Stimulated activated CD4-positive, alpha-beta T cell treated with anti-CD3 and anti-CD28 coated beads, Interleukin-15, amount 100 ng/mL, for 24 hours (primary cell): ENCODE data around the gene ZNF112.
A peak's percentile ranks its signal among the peaks of the same experiment; 100 is the strongest.
"Not testable (repeated sequence)": the region's sequence is repeated elsewhere in the genome, so short reads cannot be mapped to it uniquely, and the experiment has no call there.

ENCODE experiments used
- DNase-seq: peaks from one replicate; pipeline ENCODE4 v3.0.0-alpha.2; 2020

ZNF112 gene

DNA sequence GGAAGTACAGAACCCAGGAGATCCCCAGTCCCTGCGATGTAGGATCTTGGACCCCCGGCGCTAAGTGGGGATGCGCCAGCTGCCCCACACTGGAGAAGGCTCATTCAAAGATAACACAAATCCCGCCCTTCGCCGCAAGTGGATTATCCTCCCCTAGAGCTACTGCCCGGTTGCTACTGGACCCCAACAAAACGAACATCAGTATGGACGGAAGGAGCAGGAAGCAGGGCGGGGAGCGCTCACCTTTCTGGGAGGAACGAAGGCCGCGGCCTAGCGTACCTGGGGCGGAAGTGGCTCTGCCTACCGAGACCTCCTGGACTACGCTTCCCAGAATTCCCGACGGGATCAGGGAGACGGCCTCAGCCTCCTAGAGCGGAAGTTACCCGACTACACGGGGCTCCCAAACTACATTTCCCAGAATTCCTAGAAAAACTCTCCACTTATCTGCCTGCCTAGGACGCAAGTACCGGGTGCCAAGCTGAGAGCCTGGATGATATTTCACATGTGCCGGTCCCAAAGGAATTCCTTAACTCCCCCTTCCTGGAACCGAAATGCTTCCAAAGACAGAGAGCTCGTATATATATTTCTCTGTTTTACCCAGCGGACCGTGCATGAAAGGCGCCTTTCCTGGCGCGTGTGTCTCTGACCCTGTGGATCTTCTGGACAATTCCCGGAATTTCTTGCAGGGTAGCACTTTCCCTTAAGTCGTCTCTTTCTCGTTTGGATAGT, at the start of gene ZNF112:
Gene ZNF112 (minus strand): TSS at position 298 of the 729 bp plus-strand sequence. CDS start 16,141 bp downstream, outside the sequence.
- DNase-seq: peak; percentile 35

DNA sequence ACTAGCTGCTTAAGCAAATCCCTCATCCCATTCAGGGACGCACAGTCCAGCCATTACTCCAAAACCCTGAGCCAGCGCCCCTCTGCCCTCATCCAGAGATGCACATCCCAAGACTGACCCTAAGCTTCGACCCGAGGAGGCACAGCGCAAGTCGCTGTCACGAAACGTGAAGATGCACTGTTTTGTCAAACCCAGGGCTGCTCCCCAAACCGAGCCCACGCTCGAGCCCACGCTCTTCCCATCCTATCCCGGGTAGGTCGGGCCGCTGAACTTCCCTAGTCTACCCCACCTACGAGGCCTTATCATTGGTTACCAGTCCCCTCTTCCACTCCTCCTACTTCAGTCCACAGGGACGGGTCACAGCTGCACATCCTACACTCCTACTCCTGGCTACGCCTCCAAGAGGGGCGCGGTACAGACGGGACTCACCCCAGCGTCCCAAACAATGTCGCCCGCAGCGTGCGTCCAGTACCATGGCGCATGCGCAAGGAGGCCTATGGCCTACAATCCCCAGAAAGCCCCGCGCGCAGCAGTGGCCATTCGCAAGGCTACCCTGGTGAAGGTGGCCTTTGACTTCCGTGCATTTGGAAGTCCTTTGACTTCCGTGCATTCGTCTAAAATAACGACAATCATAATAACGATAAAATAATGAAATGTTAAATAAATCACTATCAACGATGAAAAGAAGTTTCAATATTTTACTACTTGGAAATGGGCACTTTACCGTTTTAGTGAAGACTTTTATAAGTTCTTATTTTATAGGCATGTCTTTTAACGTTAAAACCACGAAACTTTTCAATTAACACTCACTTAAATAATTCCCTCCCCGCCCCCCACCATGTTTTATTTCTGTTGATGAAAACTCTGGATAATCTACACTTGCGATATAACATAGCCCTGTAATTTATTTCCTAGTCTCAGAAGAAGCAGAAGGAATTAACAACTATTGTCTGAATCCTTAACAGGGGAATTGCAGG, 44.9 kb upstream of the ZNF112 start, which contains the start of gene ZNF285:
Gene ZNF285 (minus strand): TSS at position 470 of the 977 bp plus-strand sequence. CDS start 4,395 bp downstream, outside the sequence.
- peak; percentile 86 for DNase-seq

DNA sequence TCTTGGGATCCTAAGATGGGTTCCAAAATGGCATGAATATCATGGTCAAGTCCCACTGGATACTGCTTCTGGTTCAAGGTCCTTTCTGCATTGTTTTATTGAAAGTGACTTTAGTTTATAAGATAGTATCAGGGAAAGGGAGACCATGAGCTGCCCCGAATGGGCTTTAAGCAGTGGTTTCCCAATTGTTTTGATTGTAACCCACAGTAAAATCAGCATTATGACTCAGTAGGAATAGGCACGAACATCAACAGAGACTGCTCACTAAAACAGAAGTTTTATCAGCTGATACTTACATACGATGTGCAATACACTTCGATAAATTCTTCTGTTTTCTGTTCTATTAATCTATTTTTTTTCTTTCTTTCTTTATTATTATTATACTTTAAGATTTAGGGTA, 32.8 kb upstream of the ZNF112 start:
- not testable (repeated sequence) for DNase-seq

GRCh38 chr19:44374789-44375188, 18.3 kb upstream of the ZNF112 start:
- DNase-seq: no peak

DNA sequence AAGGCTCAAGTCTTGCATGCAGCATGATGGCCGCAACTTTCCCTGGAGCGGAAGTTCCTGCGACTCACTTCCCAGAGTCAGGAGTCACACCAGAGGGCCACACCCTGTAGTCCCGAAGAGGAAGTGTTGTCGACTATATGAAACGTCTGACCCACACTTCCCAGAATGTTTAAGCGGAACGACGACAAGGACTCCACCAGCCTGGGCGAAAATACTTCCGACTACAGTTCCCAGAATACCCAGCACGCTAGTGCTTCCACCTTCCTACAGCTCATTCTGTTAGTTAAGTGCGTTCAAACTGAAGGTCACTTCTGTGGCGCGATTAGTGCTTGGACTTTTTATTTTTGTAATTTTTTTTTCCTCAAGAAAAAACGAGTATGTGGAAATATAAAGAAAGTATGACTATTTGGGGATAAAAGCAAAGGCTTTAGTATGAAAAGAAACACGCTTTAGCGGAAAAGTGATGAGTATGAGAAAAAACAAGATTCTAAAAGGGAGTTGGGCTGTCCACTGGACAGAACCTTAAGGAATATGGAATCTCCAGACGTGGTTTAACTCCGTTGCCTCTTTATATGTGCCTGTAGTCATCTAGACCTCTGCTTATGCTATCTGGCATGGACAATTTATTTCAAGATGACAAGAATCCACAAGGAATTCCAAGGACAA, 15.5 kb upstream of the ZNF112 start:
- DNase-seq: no peak

- DNase-seq: no peak
Measured at GRCh38 chr19:44367024-44367423, 10.5 kb upstream of the ZNF112 start.

- no peak for DNase-seq
Measured at GRCh38 chr19:44346556-44346955, 9.9 kb downstream of the ZNF112 start.

DNA sequence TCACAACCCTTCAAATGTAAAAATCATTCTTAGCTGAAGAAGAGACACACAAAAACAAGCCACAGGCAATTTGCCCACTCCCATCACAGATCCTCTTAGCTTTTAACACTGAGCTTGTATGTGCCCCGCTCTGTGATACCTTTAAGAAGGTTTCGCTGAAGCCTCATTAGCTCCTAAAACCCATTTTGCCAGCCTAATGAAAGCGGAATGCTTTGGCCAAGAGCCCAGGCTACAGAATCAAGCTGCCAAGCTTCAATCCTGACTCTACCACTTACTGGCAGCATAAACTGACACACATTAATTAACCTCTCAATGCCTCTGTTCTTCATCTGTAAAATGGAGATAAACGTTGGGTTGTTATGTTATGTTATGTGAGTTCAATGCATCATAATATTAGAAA, 10.5 kb downstream of the ZNF112 start:
- no peak for DNase-seq

DNA sequence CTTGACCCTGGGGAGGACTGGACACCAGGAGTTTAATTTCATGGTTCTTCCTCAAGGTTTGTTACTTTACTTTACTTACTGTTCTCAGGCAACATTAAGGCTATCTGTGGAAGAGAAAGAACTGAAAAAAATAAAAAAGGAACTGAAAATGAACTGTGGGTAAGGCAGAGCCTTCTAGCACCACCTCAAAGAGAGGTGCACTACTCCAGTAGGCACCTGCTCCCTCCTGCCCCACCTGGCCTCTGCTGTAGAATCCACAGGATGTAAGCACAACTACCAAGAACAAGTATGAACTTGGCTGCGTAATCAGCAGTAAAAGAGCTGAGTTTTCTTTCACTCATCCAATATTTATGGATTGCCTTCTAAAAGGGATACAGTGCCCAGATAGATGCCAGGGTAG, 12.2 kb downstream of the ZNF112 start:
- no peak for DNase-seq

DNA sequence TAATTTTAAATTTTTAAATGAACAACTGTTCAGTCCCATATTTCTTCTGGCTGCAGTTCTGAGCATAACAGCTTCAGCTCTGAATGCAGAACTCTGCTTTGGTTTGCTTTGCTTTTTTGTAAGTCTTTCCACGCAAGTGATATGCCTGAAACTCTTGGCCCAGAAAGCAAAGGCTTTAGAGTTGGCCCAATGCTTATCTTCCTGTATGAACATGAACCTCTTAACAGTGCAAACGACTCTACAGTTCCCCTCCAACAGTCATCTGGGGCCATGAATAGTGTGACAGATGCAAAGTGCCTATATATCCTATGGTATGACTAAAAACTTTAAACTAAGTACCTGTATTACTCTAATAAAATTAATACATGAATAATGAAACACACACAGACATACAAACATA, 14.7 kb downstream of the ZNF112 start:
- no peak for DNase-seq

GRCh38 chr19:44334639-44335038, 21.8 kb downstream of the ZNF112 start:
- DNase-seq: not testable (repeated sequence)

- no peak for DNase-seq
Measured at GRCh38 chr19:44332145-44332544, 24.3 kb downstream of the ZNF112 start.

- no peak for DNase-seq
Measured at GRCh38 chr19:44315883-44316282, 40.6 kb downstream of the ZNF112 start.

DNA sequence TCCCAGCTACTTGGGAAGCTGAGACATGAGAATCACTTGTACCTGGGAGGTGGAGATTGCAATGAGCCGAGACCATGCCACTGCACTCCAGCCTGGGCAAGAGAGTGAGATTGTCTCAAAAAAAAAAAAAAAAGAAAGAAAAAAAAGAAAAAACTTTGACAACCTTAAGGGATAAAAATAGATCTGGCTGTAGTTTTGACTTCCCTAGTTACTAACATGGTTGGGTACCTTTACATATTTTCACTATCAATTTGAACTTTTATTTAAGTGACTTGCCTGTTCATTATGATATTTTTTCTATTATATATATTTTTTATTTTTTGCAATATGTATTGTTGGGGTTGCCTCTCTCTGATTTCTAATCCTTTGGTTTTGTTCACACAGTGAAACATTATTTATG, 43.2 kb downstream of the ZNF112 start:
- DNase-seq: no peak

DNA sequence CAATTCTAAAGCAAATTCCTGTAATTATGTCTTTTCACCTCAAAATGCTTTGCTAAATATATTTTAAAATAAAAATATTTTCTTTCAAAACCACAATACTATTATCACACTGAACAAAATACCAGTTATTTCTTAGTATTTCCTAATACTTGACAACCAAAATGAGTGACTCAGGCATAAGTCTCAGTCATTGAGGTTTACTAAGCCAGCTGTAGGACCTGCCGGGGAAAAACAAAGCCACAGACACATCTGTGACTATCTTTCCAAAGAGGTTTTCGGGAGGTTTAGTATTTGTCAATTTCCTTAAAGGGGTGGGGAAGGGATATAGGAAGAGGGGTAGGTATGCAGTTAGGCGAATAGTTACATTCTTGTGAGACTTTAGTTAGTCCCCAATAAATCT, 48.5 kb downstream of the ZNF112 start:
- no peak for DNase-seq

DNA sequence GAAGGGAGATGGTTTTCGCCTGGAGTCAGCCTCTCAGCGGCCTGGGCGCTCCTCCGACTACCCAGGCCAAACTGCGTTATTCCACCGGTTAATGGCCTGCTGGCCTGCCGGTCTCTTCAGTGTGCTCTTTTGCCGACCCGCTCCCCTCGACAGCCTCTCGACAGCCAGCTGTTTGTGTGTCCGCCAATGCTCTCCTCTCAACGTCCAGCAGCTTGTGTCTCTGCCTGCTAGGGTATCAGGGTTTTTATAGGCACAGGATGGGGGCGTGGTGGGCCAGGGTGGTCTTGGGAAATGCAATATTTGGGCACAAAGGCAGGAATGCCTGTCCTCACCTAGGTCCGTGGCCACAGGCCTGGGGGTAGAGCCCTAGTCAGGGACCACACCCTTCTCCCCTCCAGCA, 50.2 kb downstream of the ZNF112 start:
- no peak for DNase-seq

DNA sequence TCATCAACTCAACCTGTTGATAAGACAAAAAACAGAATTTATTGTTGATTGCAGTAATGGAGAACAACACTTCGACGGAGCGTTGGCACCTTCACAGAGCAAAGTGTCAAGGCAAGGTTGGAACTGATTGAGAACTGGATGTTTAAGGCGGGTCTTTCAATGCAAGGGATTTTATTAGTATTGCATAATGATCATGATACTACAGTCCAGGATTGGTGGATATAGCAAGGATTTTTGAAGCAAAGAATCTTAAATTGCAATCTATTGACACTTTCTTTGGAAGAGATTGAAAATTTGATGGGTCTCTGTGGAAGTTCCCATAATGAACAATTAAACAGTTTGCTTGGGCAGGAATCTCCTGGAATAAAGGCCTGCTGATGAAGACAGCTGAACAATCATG, 51.0 kb downstream of the ZNF112 start:
- no peak for DNase-seq

GRCh38 chr19:44304659-44305193, 51.8 kb downstream of the ZNF112 start, which contains the start of gene ZNF235:
TSS of gene ZNF235 (minus strand) at chr19:44305025. CDS start at chr19:44303404, 1,621 bp downstream.
- peak; percentile 83 for DNase-seq

DNA sequence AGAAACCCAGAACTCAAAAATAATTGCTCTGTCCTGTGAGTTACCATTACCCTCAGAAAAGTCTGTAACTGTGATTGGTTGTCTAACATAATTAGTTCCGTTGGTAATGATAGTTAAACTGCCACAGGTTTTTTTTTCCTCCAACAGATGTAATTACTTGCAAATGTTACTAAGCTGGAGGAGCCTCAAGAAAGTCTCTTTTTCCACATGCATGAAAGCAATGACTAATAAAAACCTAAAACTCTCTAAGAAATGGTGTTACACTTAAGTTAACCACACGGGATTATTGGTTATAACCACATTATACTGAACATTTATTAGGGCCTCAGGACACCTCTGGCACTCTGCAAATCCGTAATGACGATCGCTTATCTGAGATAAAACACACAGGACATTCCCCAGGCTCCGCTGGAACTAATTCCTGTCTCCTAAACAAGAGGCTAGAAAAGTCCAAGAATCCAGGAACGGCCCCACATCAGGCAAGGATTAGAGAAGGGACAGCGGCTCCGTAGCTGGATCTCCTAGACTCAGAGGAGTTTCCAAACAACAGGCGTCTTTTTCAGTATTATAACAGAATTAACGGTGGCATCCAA, 52.4 kb downstream of the ZNF112 start:
- peak; percentile 7 for DNase-seq

DNA sequence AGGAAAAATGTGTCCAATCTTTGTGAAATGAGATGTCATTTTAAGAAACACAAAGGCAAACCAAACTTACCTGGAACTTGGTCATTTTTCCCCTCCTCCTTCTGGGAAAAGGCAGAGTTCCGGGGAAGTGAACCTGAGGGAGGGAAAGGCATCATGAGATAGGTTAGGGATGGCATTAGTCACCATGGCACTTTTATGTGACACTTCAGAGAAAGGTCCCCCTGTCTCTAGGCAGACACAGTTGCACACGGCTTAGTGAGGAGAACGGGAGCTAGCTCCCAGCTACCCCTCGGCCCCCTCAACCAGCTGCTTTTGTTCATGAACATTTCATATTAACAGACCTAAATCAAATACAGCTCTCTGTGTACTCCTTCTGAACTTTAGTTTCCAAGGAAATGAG, 53.2 kb downstream of the ZNF112 start:
- DNase-seq: no peak

DNA sequence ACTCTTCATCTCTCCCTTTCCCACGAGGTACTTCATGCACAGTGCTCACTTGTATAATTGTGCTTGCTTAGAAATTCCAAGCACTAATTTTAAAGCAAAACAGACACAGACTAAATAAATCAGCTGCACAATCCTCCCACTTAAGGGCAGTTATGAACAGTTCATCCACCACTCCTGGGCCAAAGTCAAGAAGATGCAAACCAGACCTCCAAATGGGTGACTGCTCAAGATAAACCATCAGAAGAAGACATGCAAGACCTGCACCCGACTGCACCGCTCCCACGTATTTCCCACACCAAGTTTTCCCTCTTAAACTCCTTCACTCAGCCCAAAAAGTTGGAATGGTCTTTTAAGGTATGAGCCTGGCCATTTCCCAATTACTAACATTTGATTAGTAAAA, 71.5 kb downstream of the ZNF112 start:
- DNase-seq: no peak

GRCh38 chr19:44282846-44283245, 73.6 kb downstream of the ZNF112 start:
- DNase-seq: no peak
